ENCODE measurements around the gene PPP1R1A.

The PPP1R1A gene

GRCh38 chr12:54571193-54572188, 17.0 kb downstream of the PPP1R1A start:
- DNase-seq (ENCODE audit: low read depth) = no peak

GRCh38 chr12:54569995-54570528, 18.4 kb downstream of the PPP1R1A start:
- no peak for DNase-seq (ENCODE audit: low read depth)

- DNase-seq (ENCODE audit: low read depth) = no peak
Measured at GRCh38 chr12:54569072-54569471, 19.4 kb downstream of the PPP1R1A start.

- DNase-seq (ENCODE audit: low read depth) = no peak
Measured at GRCh38 chr12:54566792-54567191, 21.7 kb downstream of the PPP1R1A start.

GRCh38 chr12:54565986-54566544, 22.4 kb downstream of the PPP1R1A start:
- DNase-seq (ENCODE audit: low read depth) = no peak

- DNase-seq (ENCODE audit: low read depth) = no peak
Measured at GRCh38 chr12:54565310-54565985, 23.0 kb downstream of the PPP1R1A start.

- DNase-seq (ENCODE audit: low read depth) = no peak
Measured at GRCh38 chr12:54564768-54565167, 23.7 kb downstream of the PPP1R1A start.

- DNase-seq (ENCODE audit: low read depth) = no peak
Measured at GRCh38 chr12:54563787-54564186, 24.7 kb downstream of the PPP1R1A start.

- DNase-seq (ENCODE audit: low read depth) = no peak
Measured at GRCh38 chr12:54562750-54563356, 25.6 kb downstream of the PPP1R1A start.

GRCh38 chr12:54561164-54561563, 27.3 kb downstream of the PPP1R1A start:
- DNase-seq (ENCODE audit: low read depth) = no peak

- DNase-seq (ENCODE audit: low read depth) = peak; percentile 66
Measured at GRCh38 chr12:54560374-54560858, 28.0 kb downstream of the PPP1R1A start.

GRCh38 chr12:54558759-54559158, 29.7 kb downstream of the PPP1R1A start:
- no peak for DNase-seq (ENCODE audit: low read depth)

GRCh38 chr12:54558311-54558710, 30.1 kb downstream of the PPP1R1A start:
- no peak for DNase-seq (ENCODE audit: low read depth)

GRCh38 chr12:54555670-54556257, 32.7 kb downstream of the PPP1R1A start:
- no peak for DNase-seq (ENCODE audit: low read depth)

- no peak for DNase-seq (ENCODE audit: low read depth)
Measured at GRCh38 chr12:54549774-54550451, 38.5 kb downstream of the PPP1R1A start.

GRCh38 chr12:54546511-54546910, 41.9 kb downstream of the PPP1R1A start:
- DNase-seq (ENCODE audit: low read depth) = no peak

- DNase-seq (ENCODE audit: low read depth) = no peak
Measured at GRCh38 chr12:54544743-54545142, 43.7 kb downstream of the PPP1R1A start.

GRCh38 chr12:54543526-54543925, 44.9 kb downstream of the PPP1R1A start:
- DNase-seq (ENCODE audit: low read depth) = no peak

- no peak for DNase-seq (ENCODE audit: low read depth)
Measured at GRCh38 chr12:54541751-54542290, 46.6 kb downstream of the PPP1R1A start.

GRCh38 chr12:54538136-54538700, 50.2 kb downstream of the PPP1R1A start:
- no peak for DNase-seq (ENCODE audit: low read depth)

Data from stimulated activated CD8-positive, alpha-beta memory T cell treated with anti-CD3 and anti-CD28 coated beads, Interleukin-12 subunit alpha, Interleukin-12 subunit beta, amount 100 ng/mL, for 4 hours (primary cell).